Keratinocyte (primary cell): ENCODE data around the gene CYP2B6.

Source experiments
- CTCF ChIP-seq, 3 experiments: IDR thresholded peaks in 1 of 3; conservative IDR thresholded peaks in 1 of 3; optimal IDR thresholded peaks in 1 of 3; 2 replicates in 2 of 3; 3 replicates in 1 of 3; pipeline versions ENCODE3 to v1.5.1; 2011; ENCODE audit warnings: low read length in 3 of 3, mild to moderate bottlenecking in 3 of 3, moderate library complexity in 2 of 3, control low read depth in 1 of 3, inconsistent platforms in 1 of 3; ENCODE audit not compliant: insufficient read depth in 2 of 3; ENCODE audit errors: extremely low read depth in 1 of 3
- EZH2 ChIP-seq: IDR thresholded peaks from one replicate; pipeline ENCODE4 v1.6.1; 2012; ENCODE audit warnings: inconsistent platforms, mild to moderate bottlenecking, low read length, moderate library complexity

GRCh38 chr19:41023193-41023592, 32.1 kb downstream of the CYP2B6 start:
- TF ChIP-seq EZH2 (no peak), CTCF (optimal IDR thresholded peaks at IDR 0.05 in 1 of 3, IDR thresholded peaks at IDR 0.05 in 1 of 3, conservative IDR thresholded peaks at IDR 0.05 in 1 of 3; ENCODE audit: extremely low read depth in 1 of 3, insufficient read depth in 2 of 3, low read length in 3 of 3) (no peak)
